A549 treated with CORT108297 at 1 μM for 4 hours (cell line): ENCODE data around the gene KCNJ14. TPM values are rescaled to one million over a fixed set of nuclear protein-coding genes. Genes with fewer than 3 reads are reported as not detected.

Experiments used
- total RNA-seq: library from RNA; stranded (reverse); fragments of 200-300 nt; extraction: Qiagen RNA extraction; gene quantifications from 5 replicates; pipeline ENCODE4 v1.2.3, GENCODE V29; 2022

KCNJ14 gene
- 1.0 to 2.1 TPM (median 1.2 TPM) in 5 replicates for total RNA-seq

DNA sequence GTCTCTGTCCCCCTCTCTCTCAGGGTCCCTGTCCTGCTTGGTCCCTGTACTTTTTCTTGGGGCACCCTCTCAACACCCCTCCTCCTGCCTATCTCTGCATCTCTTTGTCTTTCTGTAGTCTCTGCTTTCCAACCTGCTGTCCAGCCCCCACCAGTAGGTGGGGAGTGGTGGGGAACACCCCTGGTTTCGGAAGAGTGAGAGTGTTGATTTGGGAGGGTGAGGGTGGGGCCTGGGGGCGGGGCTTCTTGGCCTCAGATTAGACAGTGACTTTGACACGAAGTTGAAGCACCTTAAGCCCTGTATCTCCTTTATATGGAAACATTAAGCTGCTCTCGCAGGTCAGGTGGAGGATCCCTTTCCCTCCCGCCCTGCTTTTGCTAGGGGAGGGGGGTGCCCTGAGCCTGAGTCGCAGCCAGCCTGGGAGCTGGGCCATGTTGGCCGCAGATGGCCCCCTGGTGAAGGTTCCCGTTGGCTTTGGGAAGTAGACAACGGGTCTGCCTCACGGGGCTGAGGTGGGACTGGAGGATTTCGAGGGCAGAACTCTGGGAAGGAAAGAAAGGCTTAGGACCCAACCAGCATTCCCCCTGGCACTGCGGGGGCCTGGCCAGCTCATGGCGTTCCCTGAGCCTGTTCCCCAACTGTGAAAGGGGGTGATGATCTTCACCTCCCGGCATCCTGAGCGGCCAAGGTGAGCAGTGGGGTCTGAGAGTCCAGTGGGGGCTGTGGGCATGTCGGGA lies at the start of gene KCNJ14:
Gene KCNJ14 (plus strand): TSS at position 404 of the 737 bp plus-strand sequence. CDS start 6,151 bp downstream, outside the sequence.

DNA sequence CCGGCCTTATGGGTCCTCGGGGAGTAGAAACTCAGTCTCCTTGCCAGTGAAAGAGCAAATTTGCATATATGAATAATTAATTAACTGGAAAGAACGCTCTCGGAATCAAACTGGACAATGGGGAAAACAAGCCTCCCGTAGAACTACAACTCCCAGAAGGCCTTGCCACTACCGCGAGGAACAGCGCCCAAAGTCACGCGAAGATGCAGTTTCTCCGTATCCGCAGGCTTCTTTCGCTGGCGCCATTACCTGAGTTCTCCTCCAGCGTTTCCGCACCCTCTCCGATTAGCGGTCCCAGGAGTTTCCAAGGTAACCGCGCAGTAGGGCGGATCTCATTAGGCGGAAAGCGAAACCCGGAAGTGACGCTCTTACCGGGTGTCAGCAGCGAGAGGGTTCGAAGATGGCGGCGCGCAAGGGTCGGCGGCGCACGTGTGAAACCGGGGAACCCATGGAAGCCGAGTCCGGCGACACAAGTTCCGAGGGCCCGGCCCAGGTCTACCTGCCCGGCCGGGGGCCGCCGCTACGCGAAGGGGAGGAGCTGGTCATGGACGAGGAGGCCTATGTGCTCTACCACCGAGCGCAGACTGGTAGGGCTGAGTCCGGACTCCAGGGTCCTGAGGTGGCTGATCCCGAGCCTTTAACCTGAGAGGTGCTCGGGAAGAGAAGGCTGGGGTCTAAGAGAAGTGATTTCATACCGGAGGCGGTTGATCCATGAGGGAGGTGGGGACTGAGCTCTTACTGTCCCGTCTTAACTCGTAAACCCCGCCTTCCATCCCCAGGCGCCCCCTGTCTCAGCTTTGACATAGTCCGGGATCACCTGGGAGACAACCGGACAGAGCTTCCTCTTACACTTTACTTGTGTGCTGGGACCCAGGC lies 9.5 kb upstream of the KCNJ14 start, which contains the start of gene GRWD1:
Gene GRWD1 (plus strand): TSS at position 378 of the 876 bp plus-strand sequence. CDS start 23 bp downstream, at position 401.

GRCh38 chr19:48469289-48469881 lies 14.0 kb downstream of the KCNJ14 start, which contains the start of gene CYTH2:
TSS of gene CYTH2 (plus strand) at chr19:48469369. CDS start at chr19:48469508, 139 bp downstream.

DNA sequence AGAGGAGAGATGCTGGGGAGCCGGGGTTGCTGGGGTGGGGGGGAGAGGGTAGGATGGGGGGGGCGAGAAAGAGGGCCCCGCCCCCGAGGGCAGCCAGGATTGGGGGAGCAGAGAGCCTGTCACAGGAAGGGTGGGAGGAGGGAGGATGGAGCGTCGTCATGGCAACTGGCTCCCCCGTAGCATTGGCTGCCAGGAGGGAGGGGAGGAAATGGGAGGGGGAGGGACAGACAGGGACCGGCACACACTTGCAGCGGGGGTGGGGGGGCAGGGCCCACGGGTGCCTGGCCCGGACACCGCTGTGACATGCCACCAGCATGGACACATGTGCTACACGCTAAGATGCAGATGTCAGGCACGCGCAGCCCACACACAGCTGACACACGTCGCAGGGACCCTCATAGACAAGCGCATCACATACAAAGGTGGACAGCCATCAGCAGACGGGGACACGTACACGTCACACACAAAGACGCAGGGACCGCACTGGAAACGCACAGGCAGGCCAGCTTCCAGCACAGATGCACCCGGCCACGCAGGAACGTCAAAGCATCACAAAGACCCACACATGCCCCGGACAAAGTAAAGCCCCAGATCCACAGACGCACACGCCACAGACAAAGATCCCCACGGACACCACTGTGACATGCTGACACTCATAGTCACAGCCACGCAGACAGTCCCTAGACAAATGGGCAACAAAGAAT lies 56.6 kb downstream of the KCNJ14 start, which contains the start of gene LMTK3:
Gene LMTK3 (minus strand): TSS at position 36 of the 704 bp plus-strand sequence. CDS start 259 bp downstream, outside the sequence.

Other genes with a start within 250 kb of the KCNJ14 start
- 16.5 to 19.8 TPM (median 18.4 TPM) in 5 replicates for gene CARD8, start 199.7 kb upstream of the KCNJ14 start, total RNA-seq
- 4.7 to 5.4 TPM (median 5.3 TPM) in 5 replicates for gene ZNF114, start 185.5 kb upstream of the KCNJ14 start, total RNA-seq
- gene EMP3, start 130.0 kb upstream of the KCNJ14 start, total RNA-seq, result 465 to 500 TPM (median 480 TPM) in 5 replicates
- 3.2 to 5.1 TPM (median 4.5 TPM) in 5 replicates for gene TMEM143, start 91.6 kb upstream of the KCNJ14 start, total RNA-seq
- 2.5 to 3.7 TPM (median 3.2 TPM) in 5 replicates for gene SYNGR4, start 91.2 kb upstream of the KCNJ14 start, total RNA-seq
- 385 to 442 TPM (median 423 TPM) in 5 replicates for gene KDELR1, start 64.0 kb upstream of the KCNJ14 start, total RNA-seq
- gene GRIN2D, start 61.9 kb upstream of the KCNJ14 start, total RNA-seq, result 6.3 to 11.3 TPM (median 10.6 TPM) in 5 replicates
- 111 to 130 TPM (median 123 TPM) in 5 replicates for gene GRWD1, start 9.6 kb upstream of the KCNJ14 start, total RNA-seq
- gene CYTH2, start 13.8 kb downstream of the KCNJ14 start, total RNA-seq, result 54.4 to 67.4 TPM (median 61.8 TPM) in 5 replicates
- gene LMTK3, start 56.3 kb downstream of the KCNJ14 start, total RNA-seq, result 2.8 to 5.4 TPM (median 4.8 TPM) in 5 replicates
- 12.8 to 18.0 TPM (median 16.4 TPM) in 5 replicates for gene SULT2B1, start 96.6 kb downstream of the KCNJ14 start, total RNA-seq
- gene SPACA4, start 151.2 kb downstream of the KCNJ14 start, total RNA-seq, result 0.20 TPM in 1 of 5 replicates, not detected in the others
- gene FAM83E, start 159.5 kb downstream of the KCNJ14 start, total RNA-seq, result 0.07 to 0.35 TPM (median 0.25 TPM) in 4 of 5 replicates, not detected in the other
- 3,152 to 3,709 TPM (median 3,369 TPM) in 5 replicates for gene RPL18, start 163.6 kb downstream of the KCNJ14 start, total RNA-seq
- 11.7 to 18.9 TPM (median 16.8 TPM) in 5 replicates for gene SPHK2, start 163.9 kb downstream of the KCNJ14 start, total RNA-seq
- gene DBP, start 181.8 kb downstream of the KCNJ14 start, total RNA-seq, result 1.8 to 2.8 TPM (median 2.6 TPM) in 5 replicates
- gene CA11, start 190.6 kb downstream of the KCNJ14 start, total RNA-seq, result 9.4 to 11.1 TPM (median 11.0 TPM) in 5 replicates
- gene NTN5, start 217.4 kb downstream of the KCNJ14 start, total RNA-seq, result 0.17 to 0.30 TPM (median 0.28 TPM) in 4 of 5 replicates, not detected in the other
- gene FUT2, start 240.4 kb downstream of the KCNJ14 start, total RNA-seq, result not detected in 5 replicates